PC-9 (cell line): ENCODE results near the gene USP24.

Source experiments
- CTCF ChIP-seq: fragments of 200-600 bp; sonication (generic); conservative IDR thresholded peaks from 2 replicates; pipeline ENCODE4 v1.6.1; 2017; ENCODE audit warnings: mixed run types, antibody characterized with exemption, mild to moderate bottlenecking, moderate library complexity
- EZH2 ChIP-seq: fragments of 200-600 bp; sonication (generic); IDR thresholded peaks from 2 replicates; pipeline ENCODE4 v1.8.0; 2017; ENCODE audit warnings: antibody characterized with exemption, low read depth

GRCh38 chr1:55244476-55245099, 29.4 kb upstream of the USP24 start:
- no peak for TF ChIP-seq CTCF
- no peak for TF ChIP-seq EZH2
